Brain pericyte (primary cell): Measurements from ENCODE around the gene ANKMY2.

Experiments used
- DNase-seq: peaks from one replicate; pipeline ENCODE4 v3.0.0-alpha.2; 2012; ENCODE audit warnings: low read depth, low spot score

Gene ANKMY2

GRCh38 chr7:16583834-16584233 lies 61.7 kb downstream of the ANKMY2 start:
- no peak for DNase-seq

DNA sequence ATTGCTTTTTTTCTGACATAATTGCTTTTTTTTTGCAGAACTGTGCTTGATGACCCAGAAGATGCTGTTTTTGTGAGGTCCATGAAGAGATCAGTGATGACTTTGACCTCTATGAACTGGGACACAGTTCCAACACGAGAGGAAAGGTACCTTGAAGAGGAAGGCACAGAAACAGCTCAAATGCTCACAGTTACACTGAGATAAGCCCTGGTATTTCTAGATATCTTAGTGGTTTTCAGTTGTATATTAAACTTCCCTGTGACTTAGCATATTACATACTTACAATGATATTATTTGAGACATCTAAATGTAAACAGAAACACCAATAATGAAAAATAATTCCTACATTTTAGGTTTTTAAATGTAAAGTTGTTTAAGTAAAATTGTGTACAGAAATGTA lies 64.3 kb downstream of the ANKMY2 start:
- no peak for DNase-seq

DNA sequence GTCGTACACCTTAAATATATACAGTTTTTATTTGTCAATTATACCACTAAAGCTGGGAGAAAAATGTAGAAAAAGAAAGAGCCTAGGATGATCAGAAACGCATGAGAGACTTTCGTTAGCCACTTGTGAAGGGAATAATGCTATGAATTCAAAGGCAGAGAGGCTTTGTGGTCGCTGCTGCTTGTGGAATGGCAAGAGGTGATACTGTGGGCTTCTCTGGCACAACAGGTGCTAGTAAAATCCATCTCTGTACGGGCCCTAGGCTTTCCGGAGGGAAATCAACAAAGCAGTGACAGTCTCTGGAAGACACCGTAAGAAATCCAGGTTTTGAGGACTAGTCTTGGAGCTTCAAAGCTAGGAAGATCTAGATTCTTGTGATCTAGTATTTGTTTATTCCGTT lies 66.3 kb downstream of the ANKMY2 start:
- DNase-seq, result no peak

GRCh38 chr7:16571941-16572340 lies 73.6 kb downstream of the ANKMY2 start:
- no peak for DNase-seq

DNA sequence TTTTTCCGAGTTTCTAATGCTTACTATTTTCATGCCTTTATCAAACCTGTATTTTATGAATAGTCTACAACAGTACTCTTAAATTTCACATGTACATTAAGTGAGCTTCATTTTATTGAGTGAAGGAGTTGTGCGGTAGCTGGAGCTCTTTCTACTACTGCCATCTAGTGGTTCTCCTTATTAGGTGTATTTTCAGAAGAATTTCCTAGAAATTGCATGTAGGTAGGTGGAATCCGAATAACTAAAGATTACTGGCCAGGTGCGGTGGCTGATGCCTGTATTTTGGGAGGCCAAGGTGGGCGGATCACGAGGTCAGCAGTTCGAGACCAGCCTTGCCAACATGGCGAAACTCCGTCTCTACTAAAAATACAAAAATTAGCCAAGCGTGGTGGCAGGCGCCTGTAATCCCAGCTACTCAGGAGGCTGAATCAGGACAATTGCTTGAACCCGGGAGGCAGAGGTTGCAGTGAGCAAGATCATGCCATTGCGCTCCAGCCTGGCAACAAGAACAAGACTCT lies 80.6 kb downstream of the ANKMY2 start:
- no peak for DNase-seq

GRCh38 chr7:16564023-16564380 lies 81.6 kb downstream of the ANKMY2 start:
- no peak for DNase-seq

DNA sequence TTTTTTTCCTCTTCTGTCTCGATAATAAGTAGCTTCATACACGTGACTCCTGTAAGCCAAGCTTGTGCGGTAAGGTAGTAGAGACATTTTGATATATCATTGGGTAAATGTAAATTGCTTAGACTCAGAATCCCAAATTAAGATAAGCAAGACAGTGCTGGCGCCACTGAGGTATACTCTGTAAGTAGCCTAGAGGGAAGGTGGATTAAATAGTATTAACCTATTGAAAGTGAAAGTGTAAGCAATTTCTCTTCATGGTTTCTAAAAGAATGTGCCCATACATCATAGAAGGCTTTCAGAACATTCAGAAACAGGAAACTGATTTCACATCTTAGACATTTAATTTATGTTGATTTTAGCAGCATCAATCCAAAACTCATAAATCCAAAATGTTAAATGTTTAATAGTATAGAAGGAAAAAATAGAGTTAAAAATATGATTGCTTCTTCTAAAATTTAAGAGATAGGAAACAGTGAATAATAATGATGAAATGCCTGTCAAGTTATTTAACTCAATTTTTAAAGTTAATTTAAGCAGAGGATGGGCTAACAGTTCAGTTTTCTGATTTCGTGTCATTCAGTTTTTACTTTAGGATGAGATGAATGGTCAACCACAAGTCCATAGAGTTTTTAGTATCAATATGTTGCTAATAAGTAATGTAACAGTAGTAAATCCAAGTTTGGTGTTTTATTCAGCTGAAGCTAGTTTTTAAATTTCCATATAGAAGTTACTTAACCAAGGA lies 82.1 kb downstream of the ANKMY2 start:
- DNase-seq, result no peak

DNA sequence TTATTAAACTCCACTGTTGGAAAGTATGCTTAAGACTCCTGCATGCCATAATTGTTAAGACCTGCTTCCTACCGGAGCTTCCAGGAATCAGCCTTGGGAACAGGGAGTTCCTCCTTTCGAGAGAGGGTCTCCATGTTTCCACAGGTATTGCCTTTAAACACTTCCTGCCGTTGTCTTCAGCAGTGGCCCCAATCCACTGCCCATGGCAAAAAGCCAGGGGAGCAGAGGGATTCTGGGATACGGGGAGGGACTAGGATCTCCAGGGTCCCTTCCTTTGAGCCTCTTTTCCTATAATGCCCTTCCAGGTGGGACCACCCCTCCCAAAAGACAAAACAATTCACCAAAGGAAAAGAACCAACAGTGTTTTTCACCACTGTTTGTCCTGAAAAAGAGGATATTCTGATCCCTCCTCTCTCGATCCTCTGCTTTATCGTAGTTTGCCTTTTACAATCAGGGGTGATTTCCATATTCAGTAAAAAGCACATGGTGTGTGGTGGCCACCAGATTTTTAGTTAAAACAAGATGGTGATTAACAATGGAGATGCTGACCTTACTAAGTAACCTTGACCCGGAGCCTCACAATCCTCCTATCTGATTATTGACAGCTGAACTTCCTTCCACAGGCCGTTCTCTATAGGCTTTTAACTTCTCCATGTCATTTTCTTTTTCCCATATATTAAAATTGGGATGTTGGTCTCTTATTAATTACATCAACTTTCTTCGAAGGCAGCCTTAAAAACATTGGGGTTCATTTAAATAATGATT lies 82.9 kb downstream of the ANKMY2 start:
- no peak for DNase-seq

DNA sequence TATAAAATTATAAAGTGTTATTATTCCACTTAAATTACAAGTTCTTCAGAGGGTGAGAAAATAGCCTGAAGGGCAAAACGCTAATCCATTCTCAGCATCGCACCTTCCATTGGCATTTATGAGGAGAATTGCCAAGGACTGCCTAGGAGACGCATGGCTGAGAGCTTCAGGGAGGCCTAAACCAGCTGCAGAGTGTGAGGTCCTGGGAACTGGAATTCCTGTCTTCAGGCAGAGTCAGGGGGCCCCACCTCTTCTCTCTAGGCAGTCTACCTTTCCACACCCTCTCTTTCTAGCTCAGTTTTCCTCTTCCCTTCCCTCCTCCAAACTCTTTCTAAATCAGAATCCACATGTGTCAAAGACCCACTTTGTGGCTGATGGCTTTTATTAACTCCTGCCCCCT lies 83.6 kb downstream of the ANKMY2 start:
- DNase-seq, result no peak

DNA sequence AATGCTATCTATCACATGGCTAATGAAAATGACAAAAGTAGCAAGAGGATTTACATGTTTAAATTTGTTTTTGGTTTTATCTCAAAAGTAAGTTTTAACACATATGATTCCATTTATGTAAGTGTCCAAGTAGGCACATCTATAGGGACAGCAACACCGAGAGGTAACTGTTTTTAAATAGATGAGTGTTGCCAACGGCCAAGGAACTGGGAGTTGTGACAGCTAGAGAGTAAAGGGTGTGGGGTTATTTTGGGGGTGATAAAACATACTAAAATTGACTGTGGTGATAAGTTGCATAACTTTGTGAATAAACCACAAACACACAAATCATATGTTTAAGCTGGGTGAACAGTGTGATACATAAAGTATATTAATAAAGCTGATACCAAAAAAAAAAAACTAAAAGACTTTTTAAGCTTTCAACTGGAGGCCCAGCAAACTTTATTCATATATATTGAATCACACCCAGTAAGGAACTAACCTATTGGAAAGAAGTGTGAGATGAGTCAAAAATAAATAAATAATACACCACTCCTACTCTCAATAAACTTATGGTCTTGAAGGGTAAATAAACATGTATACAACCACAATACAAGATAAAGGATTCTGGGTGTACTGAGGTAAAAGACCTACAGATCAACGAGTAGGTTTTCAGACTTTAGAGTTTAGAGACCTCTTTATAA lies 85.9 kb downstream of the ANKMY2 start:
- DNase-seq, result no peak

DNA sequence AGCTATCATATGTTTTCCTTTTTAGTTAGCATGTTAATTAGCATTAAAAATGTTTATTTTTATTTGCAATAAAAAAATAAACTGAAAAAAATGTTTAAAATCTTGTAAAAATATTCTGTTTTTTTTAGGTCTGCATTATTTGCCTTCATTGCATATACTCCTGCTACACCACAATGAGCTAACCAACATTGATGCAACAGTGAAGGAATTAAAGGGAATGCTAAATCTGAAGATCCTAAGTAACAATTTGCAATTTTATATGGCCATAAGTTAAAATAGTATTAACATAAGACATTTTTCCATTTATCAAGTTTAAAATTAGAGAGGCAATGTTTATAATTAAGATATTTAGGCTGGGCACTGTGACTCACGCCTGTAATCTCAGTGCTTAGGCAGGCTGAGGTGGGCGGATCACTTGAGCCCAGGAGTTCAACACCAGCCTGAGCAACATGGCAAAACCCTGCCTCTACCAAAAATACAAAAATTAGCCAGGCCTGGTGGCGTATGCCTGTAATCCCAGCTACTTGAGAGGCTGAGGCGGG lies 86.7 kb downstream of the ANKMY2 start:
- no peak for DNase-seq

- DNase-seq, result no peak
Observed at GRCh38 chr7:16556359-16556758, 89.2 kb downstream of the ANKMY2 start.

DNA sequence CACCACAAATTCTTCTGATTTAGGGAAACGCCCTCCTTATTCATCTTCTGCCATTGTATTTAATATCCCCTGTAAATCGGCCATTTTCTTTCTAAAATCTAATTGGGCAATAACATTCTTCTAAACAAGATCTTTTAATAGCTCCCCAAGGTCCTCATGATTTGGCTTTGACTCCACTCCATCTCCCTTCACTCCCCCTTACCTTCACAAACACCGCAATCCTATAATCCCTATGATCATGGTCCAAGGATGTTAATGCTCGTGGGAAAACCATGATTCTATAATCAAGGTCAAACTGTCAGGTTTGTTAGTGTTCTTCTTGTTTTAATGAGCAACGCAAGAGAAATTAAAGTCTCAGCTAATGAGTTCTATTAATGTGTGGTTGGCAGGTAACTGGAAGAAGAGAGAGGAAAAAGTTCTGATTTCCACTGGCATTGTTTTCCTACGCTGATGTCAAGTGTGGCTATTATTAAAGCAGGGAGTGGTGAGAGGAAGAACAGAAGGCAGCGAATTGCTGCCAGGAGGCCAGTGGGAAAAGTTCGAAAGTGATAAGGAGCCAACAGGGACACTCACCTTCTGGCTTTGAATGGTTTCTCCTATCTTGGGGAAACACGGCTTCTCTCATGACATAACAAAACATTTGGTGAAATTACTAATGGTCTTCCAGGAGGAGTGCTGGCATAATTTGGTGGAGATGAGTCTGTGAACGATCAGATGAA lies 90.9 kb downstream of the ANKMY2 start:
- no peak for DNase-seq

DNA sequence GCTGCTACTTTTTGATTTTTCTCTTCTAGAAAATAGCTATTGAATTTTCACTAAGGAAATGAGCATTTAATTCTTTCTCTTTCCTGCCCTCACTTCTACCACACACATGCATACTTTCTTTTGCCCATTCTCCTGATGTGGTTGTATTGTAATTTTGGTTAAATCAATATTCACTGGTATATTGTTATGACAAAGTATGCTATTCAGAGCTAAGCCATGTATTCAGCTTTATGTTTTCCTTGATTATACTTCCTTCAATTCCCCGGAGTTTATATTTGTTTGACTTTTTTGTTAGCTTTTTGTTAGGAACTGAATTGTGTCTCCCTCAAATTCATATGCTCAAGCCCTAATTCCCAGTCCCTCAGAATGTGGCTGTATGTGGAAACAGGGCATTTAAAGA lies 94.9 kb downstream of the ANKMY2 start:
- no peak for DNase-seq
